IMR-90 (cell line): Measurements from ENCODE around the gene PTGES2. TPM values are rescaled to one million over a fixed set of nuclear protein-coding genes. Genes with fewer than 3 reads are reported as not detected.

Source experiments
- ATAC-seq: fragments of 200-7000 bp; cut with Tn5 transposase; 2 replicates; pipeline ENCODE4 v1.9.1; 2020; ENCODE audit warnings: low read depth, mild to moderate bottlenecking, moderate library complexity
- BruUV-seq: library from RNA; stranded (reverse); fragments of 400-500 nt; replicated peaks from 2 replicates; lab custom pipeline; 2021; lab: Mats Ljungman, UMichigan
- CTCF ChIA-PET: fragments of 300-600 bp; formaldehyde crosslinking; extraction: SDS; loops from one replicate; lab custom pipeline; 2021; ENCODE audit warnings: antibody characterized with exemption; lab: Yijun Ruan, JAX
- POLR2A ChIA-PET: fragments of 300-600 bp; sonication (Branson Sonifier 250); formaldehyde crosslinking; loops from one replicate; lab custom pipeline; 2022; ENCODE audit warnings: antibody characterized with exemption; ENCODE audit not compliant: unreplicated experiment; lab: Charles Lee
- DNase-seq: peaks from one replicate; pipeline ENCODE4 v3.0.0; 2013
- H2AFZ ChIP-seq: replicated peaks from 2 replicates; pipeline ENCODE3; 2013; ENCODE audit warnings: low read length, mild to moderate bottlenecking; ENCODE audit not compliant: poor library complexity
- H2AK5ac ChIP-seq: 2 replicates; pipeline ENCODE4 v1.6.1; 2013; ENCODE audit warnings: low read depth, low read length, inconsistent platforms
- H2AK9ac ChIP-seq: replicated peaks from 2 replicates; pipeline ENCODE3; 2013; ENCODE audit warnings: mild to moderate bottlenecking, low read depth, low read length, moderate library complexity; ENCODE audit not compliant: poor library complexity
- H2BK120ac ChIP-seq: 2 replicates; pipeline ENCODE4 v1.6.1; 2013; ENCODE audit warnings: low read depth, low read length, inconsistent platforms
- H2BK15ac ChIP-seq: 3 replicates; pipeline ENCODE4 v1.6.1; 2013; ENCODE audit warnings: low read depth, low read length, inconsistent platforms
- H2BK20ac ChIP-seq: 2 replicates; pipeline ENCODE4 v1.6.1; 2013; ENCODE audit warnings: low read depth, mild to moderate bottlenecking, inconsistent platforms, low read length, moderate library complexity
- H2BK5ac ChIP-seq: 2 replicates; pipeline ENCODE4 v1.6.1; 2013; ENCODE audit warnings: mild to moderate bottlenecking, low read depth, low read length, inconsistent platforms; ENCODE audit not compliant: poor library complexity, severe bottlenecking
- H3K14ac ChIP-seq: replicated peaks from 2 replicates; pipeline ENCODE4 v1.6.1; 2013; ENCODE audit warnings: low read depth, low read length, inconsistent platforms
- H3K18ac ChIP-seq: 2 replicates; pipeline ENCODE4 v1.6.1; 2013; ENCODE audit warnings: low read depth, low read length, control low read depth
- H3K23ac ChIP-seq: 2 replicates; pipeline ENCODE4 v1.6.1; 2013; ENCODE audit warnings: low read depth, low read length, inconsistent platforms
- H3K27ac ChIP-seq: 2 replicates; pipeline ENCODE4 v1.5.1; 2013; ENCODE audit warnings: mild to moderate bottlenecking, control low read depth, low read length; ENCODE audit not compliant: insufficient read depth
- H3K27me3 ChIP-seq: 2 replicates; pipeline ENCODE4 v1.6.1; 2013; ENCODE audit warnings: low read length; ENCODE audit not compliant: control insufficient read depth, insufficient read depth
- H3K36me3 ChIP-seq: 2 replicates; pipeline ENCODE4 v1.6.1; 2013; ENCODE audit warnings: low read length, mixed read lengths; ENCODE audit not compliant: control insufficient read depth, insufficient read depth
- H3K4ac ChIP-seq: 2 replicates; pipeline ENCODE4 v1.6.1; 2013; ENCODE audit warnings: low read depth, low read length, inconsistent platforms
- H3K4me1 ChIP-seq: 2 replicates; pipeline ENCODE4 v1.6.1; 2013; ENCODE audit warnings: low read length, mixed read lengths; ENCODE audit not compliant: control insufficient read depth, insufficient read depth
- H3K4me2 ChIP-seq: 2 replicates; pipeline ENCODE4 v1.6.1; 2013; ENCODE audit warnings: low read depth, mild to moderate bottlenecking, control low read depth, low read length, moderate library complexity
- H3K4me3 ChIP-seq: 2 replicates; pipeline ENCODE4 v1.5.1; 2013; ENCODE audit warnings: low read depth, mild to moderate bottlenecking, control low read depth, low read length, moderate library complexity; ENCODE audit not compliant: insufficient read depth
- H3K56ac ChIP-seq: 2 replicates; pipeline ENCODE4 v1.6.1; 2013; ENCODE audit warnings: low read length, inconsistent platforms; ENCODE audit not compliant: insufficient read depth; ENCODE audit errors: extremely low read depth
- H3K79me1 ChIP-seq, 2 experiments: 2 replicates each; pipeline ENCODE4 v1.6.1; 2013; ENCODE audit warnings: low read length in 2 of 2, inconsistent platforms in 1 of 2, low read depth in 1 of 2
- H3K9ac ChIP-seq: 2 replicates; pipeline ENCODE4 v1.6.1; 2013; ENCODE audit warnings: low read depth, low read length, control low read depth
- H3K9me1 ChIP-seq: 2 replicates; pipeline ENCODE4 v1.6.1; 2013; ENCODE audit warnings: low read length, inconsistent platforms; ENCODE audit not compliant: insufficient read depth
- H3K9me3 ChIP-seq: 2 replicates; pipeline ENCODE4 v1.6.1; 2013; ENCODE audit warnings: low read length; ENCODE audit not compliant: control insufficient read depth, insufficient read depth
- H4K20me1 ChIP-seq: 2 replicates; pipeline ENCODE4 v1.6.1; 2013; ENCODE audit warnings: low read length, inconsistent platforms; ENCODE audit not compliant: insufficient read depth
- H4K5ac ChIP-seq: 2 replicates; pipeline ENCODE4 v1.6.1; 2013; ENCODE audit warnings: mild to moderate bottlenecking, low read depth, low read length, control low read depth
- H4K8ac ChIP-seq, 2 experiments: 2 replicates each; pipeline ENCODE4 v1.6.1; 2013; ENCODE audit warnings: low read depth in 2 of 2, low read length in 2 of 2, control low read depth in 1 of 2, inconsistent platforms in 1 of 2
- H4K91ac ChIP-seq: 2 replicates; pipeline ENCODE4 v1.6.1; 2013; ENCODE audit warnings: low read depth, low read length, inconsistent platforms; ENCODE audit not compliant: insufficient read depth
- BHLHE40 ChIP-seq: fragments of 150-350 bp; IDR thresholded peaks from 2 replicates; pipeline ENCODE4 v1.6.1; 2016; ENCODE audit warnings: mild to moderate bottlenecking, low read depth, low read length
- CEBPB ChIP-seq: IDR thresholded peaks from 2 replicates; pipeline ENCODE4 v1.6.1; 2012; ENCODE audit warnings: low read depth, low read length, improper control_type of control experiment
- CHD1 ChIP-seq: IDR thresholded peaks from 2 replicates; pipeline ENCODE4 v1.6.1; 2012; ENCODE audit warnings: low read depth, low read length, improper control_type of control experiment
- CTCF ChIP-seq: conservative IDR thresholded peaks from 2 replicates; pipeline ENCODE4 v1.5.1; 2012; ENCODE audit warnings: mild to moderate bottlenecking, low read depth, low read length, improper control_type of control experiment
- ELK1 ChIP-seq: fragments of 150-350 bp; IDR thresholded peaks from 2 replicates; pipeline ENCODE4 v1.6.1; 2016; ENCODE audit warnings: low read depth, mild to moderate bottlenecking, low read length, moderate library complexity, borderline replicate concordance
- MAFK ChIP-seq: IDR thresholded peaks from 2 replicates; pipeline ENCODE4 v1.6.1; 2012; ENCODE audit warnings: low read depth, low read length, improper control_type of control experiment
- MAZ ChIP-seq: IDR thresholded peaks from 2 replicates; pipeline ENCODE4 v1.6.1; 2012; ENCODE audit warnings: low read depth, mild to moderate bottlenecking, low read length, improper control_type of control experiment, moderate library complexity, borderline replicate concordance
- MXI1 ChIP-seq: IDR thresholded peaks from 2 replicates; pipeline ENCODE4 v1.6.1; 2012; ENCODE audit warnings: low read depth, mild to moderate bottlenecking, low read length, moderate library complexity, borderline replicate concordance
- NFE2L2 ChIP-seq: fragments of 150-350 bp; IDR thresholded peaks from 2 replicates; pipeline ENCODE4 v1.6.1; 2016; ENCODE audit warnings: low read depth, mild to moderate bottlenecking, low read length
- POLR2A ChIP-seq: IDR thresholded peaks from 2 replicates; pipeline ENCODE4 v1.6.1; 2012; ENCODE audit warnings: mild to moderate bottlenecking, low read depth, low read length
- RAD21 ChIP-seq: IDR thresholded peaks from 2 replicates; pipeline ENCODE4 v1.6.1; 2012; ENCODE audit warnings: low read length, improper control_type of control experiment
- RCOR1 ChIP-seq: IDR thresholded peaks from 2 replicates; pipeline ENCODE4 v1.6.1; 2012; ENCODE audit warnings: mild to moderate bottlenecking, low read length, improper control_type of control experiment; ENCODE audit not compliant: insufficient replicate concordance
- RFX5 ChIP-seq: IDR thresholded peaks from 2 replicates; pipeline ENCODE4 v1.8.0; 2012; ENCODE audit warnings: low read depth, mild to moderate bottlenecking, low read length, moderate library complexity
- SMC3 ChIP-seq: fragments of 150-350 bp; IDR thresholded peaks from 2 replicates; pipeline ENCODE4 v1.6.1; 2016; ENCODE audit warnings: low read depth, mild to moderate bottlenecking, antibody characterized with exemption, low read length, moderate library complexity
- USF2 ChIP-seq: fragments of 150-350 bp; IDR thresholded peaks from 2 replicates; pipeline ENCODE4 v1.6.1; 2017; ENCODE audit warnings: mild to moderate bottlenecking, antibody characterized with exemption, low read length, low read depth
- WGBS, 2 experiments: methylation state at CpG; one replicate each; pipeline versions ENCODE4 v1.1.5 to v1.1.7; 2013; ENCODE audit warnings: missing lambda C conversion rate in 2 of 2; ENCODE audit not compliant: insufficient read length in 1 of 2; ENCODE audit errors: extremely low coverage in 2 of 2; 5-methylcytosine and 5-hydroxymethylcytosine counted together
- dilution Hi-C: fragments of 300-500 bp; cut with HindIII; formaldehyde crosslinking; loops from one replicate; pipeline ENCODE4 v1.14.3; 2018; ENCODE audit warnings: low sequenced_read_pairs; ENCODE audit not compliant: unreplicated experiment
- in situ Hi-C: fragments of 300-500 bp; cut with MboI; formaldehyde crosslinking; loops from 3 replicates; pipeline ENCODE4 v1.14.3; 2019; ENCODE audit warnings: low sequenced_read_pairs, inconsistent platforms, mixed read lengths
- intact Hi-C: fragments of 100-400 bp; cut with micrococcal nuclease; formaldehyde crosslinking; loops from 2 replicates; pipeline ENCODE4 v1.10.0; 2022
- polyA plus RNA-seq, 3 experiments: library from polyadenylated mRNA; depleted of rRNA; stranded (reverse); fragments of >200 nt; gene quantifications; 2 replicates each; pipeline ENCODE4 v1.2.3, GENCODE V29; 2012; ENCODE audit warnings: low replicate concordance in 1 of 3
- total RNA-seq: library from RNA; depleted of rRNA; stranded (reverse); fragments of >200 nt; gene quantifications from 2 replicates; pipeline ENCODE4 v1.2.3, GENCODE V29; 2012

The PTGES2 gene
- total and polyA plus RNA-seq, 2 of the 4 experiments (the other 2 are of a cell fraction): 100 to 107 TPM

- Histone ChIP-seq H3K79me1 (no peaks in the 10 kb centered on the region), H3K4me2 (no peak overlapping the region), H2BK120ac (no peak overlapping the region), H3K4me3 (no peak overlapping the region), H2BK5ac (no peak overlapping the region), H3K27me3 (no peaks in the 10 kb centered on the region), H3K18ac (no peak overlapping the region), H3K9ac (no peak overlapping the region), H2BK20ac (no peak overlapping the region), H3K9me1 (no peaks in the 10 kb centered on the region), H3K4me1 (no peaks in the 10 kb centered on the region), H4K20me1 (no peaks in the 10 kb centered on the region), H3K9me3 (no peaks in the 10 kb centered on the region), H4K91ac (no peak overlapping the region), H2AFZ (no peak overlapping the region), H3K4ac (no peak overlapping the region), H3K14ac (no peak overlapping the region), H4K8ac (no peak overlapping the region), H4K5ac (no peak overlapping the region), H3K27ac (no peak overlapping the region), H2BK15ac (no peak overlapping the region), H3K56ac (no peak overlapping the region), H2AK5ac (no peak overlapping the region), H3K36me3 (peaks cover 7% of the 10 kb centered on the region), H3K23ac (no peak overlapping the region), H2AK9ac (no peak overlapping the region)
- CTCF ChIA-PET: interaction anchor here (1.3 kb wide), 1 partner anchor 11 kb away, joined by 3 read pairs; no protein-coding TSS in a partner anchor
- dilution Hi-C loops: no loop called here
- in situ Hi-C loops: no loop called here
- WGBS, 2 experiments: 93% methylated on average over 6 of the region's 12 CpGs; no CpG with 5 or more reads in 1 of the 2 experiments
- no TSS peak for BruUV-seq
- ATAC-seq (no peak), DNase-seq (no peak)
- POLR2A ChIA-PET: no interaction called here
- intact Hi-C loops: no loop called here
- TF ChIP-seq MAFK (no peak), RAD21 (no peak), CTCF (no peak), RCOR1 (no peak), RFX5 (no peak), MAZ (no peak), POLR2A (no peak), BHLHE40 (no peak), CEBPB (no peak), CHD1 (no peak), SMC3 (no peak), MXI1 (no peak), USF2 (no peak), NFE2L2 (no peak), ELK1 (no peak)
Measured at GRCh38 chr9:128113526-128114325, 13.8 kb downstream of the PTGES2 start.
